Glomerular visceral epithelial cell (primary cell): ENCODE data around the gene TTC31.
"Not testable (repeated sequence)": the region's sequence is repeated elsewhere in the genome, so short reads cannot be mapped to it uniquely, and the experiment has no call there.

ENCODE experiments used
- DNase-seq: peaks from one replicate; pipeline ENCODE4 v3.0.0-alpha.2; 2016; ENCODE audit errors: extremely low spot score

Gene TTC31

DNA sequence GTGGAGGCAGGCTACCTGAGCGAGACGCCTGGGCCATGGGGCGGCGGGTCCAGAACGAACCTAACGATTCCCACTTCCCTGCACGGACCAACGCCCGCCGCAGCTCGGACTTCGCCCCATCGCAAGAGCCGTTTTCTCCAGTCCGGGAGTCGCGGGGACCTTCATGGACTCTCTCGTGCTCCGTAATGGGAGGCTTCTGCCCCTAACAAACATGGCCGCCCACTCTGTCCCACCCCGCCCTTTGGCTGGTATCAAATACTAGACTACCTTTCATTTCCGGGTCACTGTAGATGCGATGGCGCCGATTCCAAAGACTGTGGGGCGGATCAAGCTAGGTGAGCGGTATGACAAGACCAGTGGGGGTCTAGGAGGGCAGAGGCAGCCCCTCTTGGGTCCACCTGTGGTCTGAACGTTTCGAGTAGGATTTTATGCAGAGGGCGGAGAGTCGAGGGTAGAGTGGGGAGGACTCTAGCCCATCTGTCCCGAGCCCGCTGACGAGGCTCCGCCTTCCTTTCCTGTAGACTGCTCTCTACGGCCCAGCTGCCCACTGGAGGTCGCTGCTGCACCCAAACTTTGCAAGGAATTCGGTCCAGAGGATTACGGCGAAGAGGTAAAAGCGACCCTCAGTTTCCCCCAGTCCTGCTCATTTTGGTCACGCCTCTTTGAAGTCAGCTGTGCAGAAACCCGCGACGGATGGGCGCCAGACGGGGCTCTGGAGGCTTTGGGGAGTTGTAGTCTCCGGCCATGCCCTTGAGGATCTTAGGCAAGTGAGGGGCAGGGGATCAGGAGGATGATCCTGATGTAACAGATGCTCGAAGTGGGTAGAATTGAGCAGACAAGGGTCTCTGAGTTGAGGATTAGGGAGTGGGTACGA lies at the start of gene TTC31, which contains the start of gene CCDC142:
Gene TTC31 (plus strand): TSS at position 281 of the 874 bp plus-strand sequence. CDS start 15 bp downstream, at position 296.
Gene CCDC142 (minus strand): TSS at position 198 of the 874 bp plus-strand sequence. CDS start 161 bp downstream, at position 37.
- peak; percentile 89 for DNase-seq

DNA sequence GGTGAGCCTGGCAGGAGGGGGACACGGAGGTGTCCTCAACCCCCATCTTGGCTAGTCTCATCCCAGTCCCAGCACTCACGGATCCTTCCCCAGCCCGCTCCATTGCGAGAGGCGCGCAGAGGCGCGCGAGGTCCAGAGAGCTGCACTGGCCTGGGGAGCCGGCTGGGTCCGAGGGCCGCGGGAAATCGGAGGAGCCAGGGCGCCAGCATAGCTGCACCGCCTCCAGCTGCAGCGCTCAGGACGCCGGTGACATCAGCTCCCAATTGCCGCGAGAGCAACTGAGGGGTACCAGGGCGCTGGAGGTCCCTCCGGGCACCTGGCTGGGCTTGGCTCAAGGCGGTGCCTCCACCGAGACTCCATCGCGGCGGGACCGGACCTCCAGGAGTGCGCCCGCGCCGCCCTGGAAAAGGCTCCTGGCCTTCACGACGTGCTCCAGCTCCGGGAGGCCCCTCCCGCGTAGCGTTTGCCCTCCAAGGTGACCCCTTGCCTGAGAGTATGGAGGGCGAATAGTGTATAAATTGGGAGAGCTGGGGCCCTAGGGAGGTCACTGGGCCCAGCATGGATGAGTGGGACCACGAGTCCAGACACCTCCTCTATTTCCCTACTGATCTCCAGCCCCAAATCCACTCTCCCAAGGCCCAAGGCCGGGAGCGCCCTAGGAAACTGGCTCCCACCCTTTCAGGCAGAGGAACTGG lies 46.6 kb upstream of the TTC31 start:
- DNase-seq, result no peak

DNA sequence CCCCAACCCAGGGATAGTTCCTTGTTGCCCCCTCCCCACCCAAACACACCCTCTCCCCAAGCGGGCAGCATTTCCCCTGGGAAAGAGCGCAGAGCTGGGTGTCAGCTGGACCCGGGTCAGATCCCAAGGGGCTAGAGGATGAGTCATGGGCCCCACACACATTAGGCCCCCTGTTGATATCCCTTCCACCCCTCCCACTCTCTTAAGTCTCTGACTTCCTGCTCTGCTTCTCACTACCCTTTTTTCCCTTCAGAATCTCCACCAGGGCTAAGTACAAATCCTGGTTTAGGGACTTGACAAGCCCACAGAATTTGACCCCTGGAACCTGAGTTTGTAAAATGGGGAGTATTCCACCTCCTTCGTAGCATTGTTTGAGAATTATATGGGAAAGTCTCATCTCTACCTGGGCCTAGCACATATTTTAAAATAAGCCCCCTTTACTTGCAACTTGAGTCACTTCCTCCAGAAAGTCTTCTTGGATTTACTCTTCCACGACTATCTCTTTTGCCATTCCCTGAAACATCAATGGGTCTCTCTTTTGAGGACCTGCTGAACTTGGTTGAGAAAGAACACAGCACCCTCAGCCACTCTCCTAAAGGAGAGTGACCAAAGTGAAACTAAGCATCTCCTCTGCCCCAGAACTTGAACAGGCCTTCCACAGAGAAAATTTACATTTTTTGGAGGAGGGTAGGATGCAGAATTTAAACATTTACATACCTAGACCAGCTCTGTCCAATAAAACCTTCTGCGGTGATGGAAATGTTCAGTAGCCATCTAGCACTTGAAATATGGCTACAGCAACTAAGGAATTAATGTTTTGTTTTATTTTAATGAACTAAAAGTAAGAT lies 45.8 kb upstream of the TTC31 start:
- no peak for DNase-seq

DNA sequence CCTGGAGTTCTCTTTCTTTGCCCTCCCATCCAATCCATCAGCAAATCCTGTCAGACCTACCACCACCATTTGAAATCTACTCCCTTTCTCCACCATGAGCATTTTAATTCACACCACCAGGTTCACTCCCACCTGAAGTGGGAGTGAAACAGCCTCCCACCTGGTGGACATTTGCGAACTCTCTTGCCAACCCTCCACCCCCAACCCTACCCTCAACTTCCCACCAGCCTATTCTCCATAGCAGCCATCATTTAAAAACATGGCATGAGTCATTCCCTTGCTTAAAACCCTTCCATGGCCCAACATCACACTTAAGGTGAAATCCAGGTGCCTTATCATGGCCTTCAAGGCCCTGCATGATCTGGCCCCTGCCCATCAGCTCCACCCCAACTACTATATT lies 44.6 kb upstream of the TTC31 start:
- DNase-seq, result no peak

DNA sequence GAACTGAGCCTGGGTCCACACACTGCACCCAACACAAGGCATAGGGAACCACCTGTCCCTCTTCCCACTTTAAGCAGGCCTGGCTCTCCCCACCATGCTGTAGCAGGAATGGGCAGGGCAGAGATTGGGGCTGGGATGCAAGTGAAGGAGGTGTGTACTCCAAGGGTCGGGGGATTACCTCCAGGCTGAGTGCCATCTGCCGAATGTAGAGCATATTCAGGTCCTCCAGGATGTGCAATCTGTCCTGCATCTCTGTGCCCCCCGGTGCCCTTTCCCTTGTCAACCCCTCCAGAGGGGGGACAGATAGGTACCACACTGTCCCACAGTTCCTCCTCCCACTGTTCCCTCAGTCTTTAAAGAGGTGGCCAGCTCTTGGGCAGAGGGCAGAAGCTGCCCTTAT lies 43.5 kb upstream of the TTC31 start:
- no peak for DNase-seq

DNA sequence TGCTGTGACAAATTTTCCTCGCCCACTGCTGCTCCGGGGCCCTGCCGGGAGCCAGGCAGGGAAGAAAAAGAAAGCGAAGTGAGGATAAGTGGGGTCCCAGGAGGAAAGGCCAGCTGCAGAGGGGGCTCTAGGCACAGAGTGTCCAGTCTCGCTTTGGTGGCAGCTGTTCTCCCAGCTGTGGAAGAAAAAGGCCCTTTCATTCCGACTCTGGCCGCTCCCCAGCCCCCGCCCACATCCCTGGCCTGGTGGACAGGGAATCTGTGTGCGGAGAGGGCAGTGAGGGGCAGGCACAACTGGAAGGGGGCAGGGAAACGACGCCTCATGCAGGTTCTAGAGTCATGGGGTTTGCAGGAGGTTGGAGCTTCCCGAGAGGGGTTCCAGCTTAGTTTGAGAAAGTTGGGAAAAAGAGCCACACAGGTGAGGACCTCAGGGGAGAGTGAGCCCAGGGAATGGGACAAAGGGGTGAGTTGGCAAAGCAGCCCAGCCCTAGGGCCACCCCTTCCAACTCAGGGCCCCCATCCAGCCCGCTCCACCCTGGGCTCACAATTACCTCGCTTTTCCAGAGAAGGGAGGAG lies 43.0 kb upstream of the TTC31 start:
- peak; percentile 34 for DNase-seq

DNA sequence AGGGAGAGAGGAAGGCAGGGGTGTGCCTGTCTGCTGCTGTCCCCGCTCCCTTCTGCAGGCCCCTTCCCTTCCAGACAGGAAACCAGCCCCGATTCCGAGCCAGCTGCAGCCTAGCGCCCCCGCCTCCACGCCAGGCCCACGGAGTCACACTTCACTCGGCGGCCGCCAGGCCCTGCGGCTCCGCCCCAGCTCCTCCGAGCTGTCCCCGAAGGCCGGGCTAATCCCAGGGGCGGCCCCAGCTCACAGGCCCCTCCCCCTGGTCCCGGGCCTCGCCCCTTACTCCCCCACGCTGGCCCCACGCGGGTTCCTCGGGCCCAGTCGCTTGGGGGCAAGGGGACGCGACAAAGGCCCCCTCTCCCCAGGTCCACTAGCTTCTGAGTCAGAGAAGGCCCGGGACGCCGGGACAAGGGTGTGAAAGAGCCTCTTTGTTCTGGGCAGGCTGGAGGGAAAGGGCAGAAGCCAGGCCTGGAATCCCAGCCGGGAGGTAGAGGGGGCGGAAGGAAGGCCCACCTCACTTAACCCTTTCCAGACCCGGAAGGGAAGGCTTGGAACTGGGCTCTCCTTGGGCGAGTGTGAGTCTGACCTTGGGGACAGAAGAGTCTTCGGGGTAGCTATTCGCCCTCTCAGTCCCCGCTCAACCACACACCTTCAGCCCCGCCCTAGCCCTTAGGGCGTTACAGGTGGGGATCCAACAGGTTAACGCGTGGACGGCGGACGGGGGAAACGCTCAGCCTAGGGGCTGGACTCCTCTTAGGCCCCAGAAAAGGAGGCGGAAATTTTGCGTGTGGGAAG lies 42.3 kb upstream of the TTC31 start:
- DNase-seq, result peak; percentile 86

DNA sequence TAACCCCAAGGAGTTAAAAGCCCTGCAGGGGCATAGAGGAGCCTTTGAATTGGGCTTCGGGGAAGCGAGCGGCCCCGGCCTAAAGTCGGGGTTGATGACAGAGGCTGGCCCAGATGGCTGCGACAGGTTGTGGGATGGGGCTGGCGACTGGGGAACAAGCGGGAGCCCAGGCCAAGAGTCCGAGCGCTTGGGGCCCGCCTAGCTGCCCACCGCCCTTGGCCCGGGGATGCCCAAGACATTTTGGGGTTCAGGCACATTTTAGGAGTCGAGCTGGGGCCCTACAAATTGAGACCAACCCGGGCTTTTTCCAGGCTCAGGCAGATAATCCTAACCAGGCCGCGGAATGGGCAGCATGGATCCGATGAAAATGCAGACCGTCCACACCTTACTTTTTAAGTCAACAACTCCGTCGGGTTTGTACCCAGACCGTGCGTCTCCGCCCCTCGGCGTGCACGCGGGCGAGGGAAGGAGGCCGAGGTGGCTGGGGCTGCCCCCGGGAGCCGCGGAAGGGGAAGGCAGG lies 41.7 kb upstream of the TTC31 start:
- no peak for DNase-seq

DNA sequence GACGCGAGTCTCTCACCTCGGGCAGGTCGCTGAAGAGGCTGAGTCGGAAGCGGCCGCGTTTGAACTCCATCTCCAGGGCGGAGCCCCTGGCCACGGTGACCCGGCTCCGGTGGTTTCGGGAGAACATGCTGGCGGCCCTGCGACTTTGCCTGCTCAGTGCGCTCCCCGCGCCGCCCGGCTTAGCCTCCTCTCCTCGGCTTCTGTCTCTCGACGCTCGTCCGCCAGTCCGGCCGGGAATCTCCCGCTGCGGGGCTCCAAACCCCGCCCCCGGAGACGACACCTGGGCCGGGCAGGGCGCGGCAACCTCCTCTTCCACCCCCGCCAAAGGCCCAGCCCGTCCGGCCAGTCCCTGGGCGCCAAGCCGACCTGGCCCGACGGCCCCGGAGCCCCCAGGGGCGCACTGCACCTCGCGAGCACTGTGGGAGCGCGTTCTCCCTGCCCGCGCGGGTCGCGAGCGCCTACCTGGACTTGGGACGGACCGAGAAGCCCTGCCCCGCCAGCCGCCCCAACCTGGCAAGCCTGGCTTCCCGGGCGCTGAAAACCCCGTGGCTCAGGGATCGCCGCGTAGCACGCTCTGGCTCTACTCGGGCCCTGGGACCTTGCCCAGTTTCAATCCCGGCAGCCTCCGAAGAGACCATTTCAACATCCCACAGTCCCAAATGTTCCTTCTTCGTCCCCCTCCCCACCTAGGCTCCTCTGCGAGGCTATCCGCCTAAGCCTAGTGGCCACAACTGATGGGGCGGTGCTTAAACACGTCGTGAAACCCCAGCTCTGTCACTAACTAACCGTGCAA lies 41.0 kb upstream of the TTC31 start, which contains the start of gene RTKN:
Gene RTKN (minus strand): TSS at position 248 of the 793 bp plus-strand sequence. CDS start 121 bp downstream, at position 127.
- DNase-seq, result peak; percentile 73

DNA sequence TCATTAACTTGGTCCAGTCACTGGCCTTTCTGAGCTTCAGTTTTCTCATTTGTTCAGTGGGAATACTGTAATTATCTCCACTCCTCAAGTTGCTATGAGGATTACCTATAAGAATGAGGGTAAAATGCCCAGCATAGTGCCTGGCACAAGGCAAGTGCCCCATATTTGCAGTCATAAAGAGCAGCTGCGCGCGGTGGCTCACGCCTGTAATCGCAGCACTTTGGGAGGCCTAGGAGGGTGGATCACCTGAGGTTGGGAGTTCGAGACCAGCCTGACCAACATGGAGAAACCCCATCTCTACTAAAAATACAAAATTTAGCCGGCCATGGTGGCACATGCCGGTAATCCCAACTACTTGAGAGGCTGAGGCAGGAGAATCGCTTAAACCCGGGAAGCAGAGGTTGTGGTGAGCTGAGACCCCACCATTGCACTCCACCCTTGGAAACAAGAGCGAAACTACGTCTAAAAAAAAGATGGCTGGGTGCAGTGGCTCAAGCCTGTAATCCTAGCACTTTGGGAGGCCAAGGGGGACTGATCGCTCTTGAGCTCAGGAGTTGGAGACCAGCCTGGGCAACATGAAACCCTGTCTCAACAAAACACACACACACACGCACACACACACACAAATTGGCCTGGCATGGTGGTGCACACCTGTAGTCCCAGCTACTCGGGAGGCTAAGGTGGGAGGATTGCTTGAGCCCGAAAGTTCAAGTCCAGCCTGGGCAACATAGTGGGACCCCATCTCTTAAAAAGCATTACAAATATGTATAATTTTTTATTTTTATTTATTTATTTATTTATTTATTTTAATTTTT lies 40.2 kb upstream of the TTC31 start:
- not testable (repeated sequence) for DNase-seq

DNA sequence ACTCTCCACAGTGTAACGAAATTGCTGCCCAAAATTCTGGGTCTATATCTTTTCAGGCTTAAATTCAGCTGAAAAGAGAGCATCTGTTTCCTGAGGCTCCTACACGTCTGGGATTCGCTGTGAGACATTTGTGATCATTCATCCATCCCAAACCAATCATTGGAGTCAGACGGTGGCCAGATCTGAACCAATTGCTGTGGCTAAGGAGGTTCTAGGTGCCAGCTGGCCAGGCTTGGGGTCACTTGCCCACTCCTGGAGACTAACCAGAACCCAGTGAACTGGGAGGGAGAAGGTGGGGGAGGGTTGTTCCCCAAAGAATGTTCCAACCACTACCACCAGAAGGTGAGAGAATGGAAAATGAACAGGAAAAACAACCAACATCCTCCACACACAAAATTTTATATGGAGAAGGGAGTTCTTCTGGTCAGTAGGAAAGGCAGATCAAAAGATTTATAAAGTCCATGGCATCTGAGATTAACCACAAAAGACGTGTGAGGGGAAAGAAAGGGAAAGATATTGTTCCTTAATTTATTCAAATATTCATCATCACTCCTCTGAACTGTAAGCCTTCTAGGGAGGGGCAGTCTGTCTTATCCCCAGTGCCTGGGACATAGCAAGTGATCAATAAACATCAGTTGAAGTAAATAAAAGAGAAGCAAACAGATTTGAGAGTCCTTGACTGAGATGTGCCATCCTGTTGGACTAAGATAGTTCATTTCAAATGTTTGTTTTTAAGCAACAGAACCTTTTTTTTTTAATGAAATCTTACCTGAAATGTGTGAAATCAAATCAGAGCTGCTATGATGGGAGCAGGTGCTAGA lies 38.2 kb upstream of the TTC31 start:
- DNase-seq, result no peak

DNA sequence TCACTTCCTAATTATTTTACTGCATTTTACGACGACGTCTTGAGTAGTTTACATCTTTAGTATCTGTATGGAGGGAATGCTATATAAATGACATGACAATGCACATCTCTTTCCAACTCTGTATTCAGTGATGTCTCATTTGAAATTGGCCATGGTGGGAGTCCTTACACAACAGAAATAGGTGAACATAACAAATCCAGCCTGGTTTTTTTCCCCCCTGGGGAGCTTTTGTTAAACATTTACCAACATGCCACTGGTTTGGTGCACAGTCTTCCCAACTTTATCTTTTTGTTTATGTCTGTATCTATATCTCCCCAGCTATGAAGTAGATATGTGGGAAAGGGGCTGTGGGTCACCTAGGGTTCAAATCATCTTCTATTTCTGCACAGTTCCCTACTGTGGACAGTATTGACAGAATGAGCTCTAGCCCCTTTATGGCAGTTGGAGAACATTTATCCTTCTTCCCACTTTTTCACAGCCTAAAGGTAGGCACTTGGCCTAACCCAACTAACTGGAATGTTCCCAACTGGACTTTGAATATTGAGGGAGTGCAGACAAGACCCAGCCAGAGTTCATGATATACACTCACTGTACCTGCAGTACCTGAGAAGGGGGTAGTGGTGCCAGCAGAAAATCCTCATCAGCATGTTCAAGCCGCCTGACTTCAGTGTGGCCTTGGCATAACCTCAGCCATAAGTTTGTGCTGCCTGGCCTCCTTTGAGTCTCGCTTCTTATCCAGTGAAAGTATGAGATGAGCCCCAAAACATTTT lies 35.5 kb upstream of the TTC31 start:
- no peak for DNase-seq

DNA sequence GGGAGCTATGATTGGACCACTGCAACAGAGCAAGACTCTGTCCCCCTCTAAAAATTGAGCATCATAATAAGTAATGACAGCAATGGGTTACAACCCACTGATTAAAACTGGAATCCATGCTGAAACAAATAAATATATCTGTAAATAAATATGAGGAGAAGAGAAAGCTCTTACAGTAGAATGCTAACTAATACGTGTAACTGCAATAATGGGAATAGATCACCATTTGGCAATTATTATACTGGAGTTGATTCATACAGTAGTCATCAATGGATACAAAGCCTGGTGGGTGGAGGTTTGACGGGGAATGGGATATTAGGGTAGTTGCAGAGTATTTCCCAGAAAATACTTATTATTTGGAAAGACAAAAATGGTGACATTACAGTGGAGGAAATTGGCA lies 34.1 kb upstream of the TTC31 start:
- no peak for DNase-seq

DNA sequence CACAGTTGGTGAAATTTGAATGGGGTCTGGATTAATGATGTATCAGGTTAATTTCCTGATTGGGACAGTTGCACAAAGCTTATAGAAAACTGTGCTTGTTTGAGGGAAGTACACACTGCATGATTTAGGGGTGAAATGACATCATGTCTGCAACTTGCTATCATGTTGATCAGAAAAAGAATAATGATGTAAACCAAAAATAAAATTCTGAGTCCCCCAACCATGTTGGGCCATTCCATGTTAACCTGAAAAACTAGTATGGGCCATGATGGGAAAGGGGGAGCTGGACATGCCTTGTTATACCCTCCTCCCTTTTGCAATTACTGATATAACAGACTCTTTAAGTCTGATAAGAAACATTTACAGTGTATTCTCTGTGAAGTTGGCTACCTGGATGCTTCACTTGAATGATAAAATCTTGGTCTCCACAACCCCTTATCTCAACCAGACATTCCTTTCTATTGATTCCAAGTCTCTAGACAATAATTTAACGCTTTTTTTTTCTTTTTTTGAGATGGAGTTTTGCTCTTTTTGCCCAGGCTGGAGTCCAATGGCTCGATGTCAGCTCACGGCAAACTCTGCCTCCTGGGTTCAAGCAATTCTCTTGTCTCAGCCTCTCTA lies 32.2 kb upstream of the TTC31 start:
- no peak for DNase-seq

DNA sequence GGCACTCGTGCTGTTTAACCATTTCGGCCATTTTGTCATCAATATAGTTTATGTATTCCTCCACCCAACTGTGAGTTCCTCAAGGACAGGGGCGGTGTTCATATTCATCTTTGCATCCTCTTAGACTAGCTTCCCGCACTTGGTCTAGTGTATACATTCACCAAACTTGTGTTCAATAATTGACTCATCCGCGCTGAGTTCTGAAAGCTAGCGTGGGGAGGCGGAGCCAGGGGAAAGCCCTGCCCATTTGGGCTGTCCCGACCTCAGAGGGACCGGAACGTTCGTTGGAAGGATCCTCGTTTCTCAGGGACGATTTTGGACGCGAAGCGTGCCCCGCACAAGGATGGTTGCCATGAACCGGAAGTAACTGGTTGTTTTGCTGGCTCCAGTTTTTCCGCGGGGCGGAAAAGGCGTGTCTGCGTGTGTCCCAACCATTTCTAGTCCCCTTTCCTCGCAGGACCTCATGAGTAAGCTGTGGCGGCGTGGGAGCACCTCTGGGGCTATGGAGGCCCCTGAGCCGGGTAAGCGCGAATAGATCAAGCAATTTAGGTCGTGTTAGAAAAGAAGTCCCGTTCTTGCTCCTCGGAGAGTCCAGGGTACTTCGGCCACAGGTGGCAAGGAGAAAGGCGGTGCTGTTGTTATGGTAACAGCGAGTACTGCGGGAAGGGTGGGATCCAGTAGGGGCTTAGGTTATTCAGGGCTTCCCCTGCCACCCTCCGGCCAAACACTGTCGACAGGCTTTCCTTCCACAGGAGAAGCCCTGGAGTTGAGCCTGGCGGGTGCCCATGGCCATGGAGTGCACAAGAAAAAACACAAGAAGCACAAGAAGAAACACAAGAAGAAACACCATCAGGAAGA lies 28.0 kb upstream of the TTC31 start, which contains the start of gene INO80B:
Gene INO80B (plus strand): TSS at position 434 of the 858 bp plus-strand sequence. CDS start 30 bp downstream, at position 464.
- DNase-seq, result peak; percentile 96
